ENCODE results near the gene SEPTIN12. TPM values are rescaled to one million over a fixed set of nuclear protein-coding genes. Genes with fewer than 3 reads are reported as not detected.

Gene SEPTIN12
- total RNA-seq, 1 experiment from 2014 or later: not detected

DNA sequence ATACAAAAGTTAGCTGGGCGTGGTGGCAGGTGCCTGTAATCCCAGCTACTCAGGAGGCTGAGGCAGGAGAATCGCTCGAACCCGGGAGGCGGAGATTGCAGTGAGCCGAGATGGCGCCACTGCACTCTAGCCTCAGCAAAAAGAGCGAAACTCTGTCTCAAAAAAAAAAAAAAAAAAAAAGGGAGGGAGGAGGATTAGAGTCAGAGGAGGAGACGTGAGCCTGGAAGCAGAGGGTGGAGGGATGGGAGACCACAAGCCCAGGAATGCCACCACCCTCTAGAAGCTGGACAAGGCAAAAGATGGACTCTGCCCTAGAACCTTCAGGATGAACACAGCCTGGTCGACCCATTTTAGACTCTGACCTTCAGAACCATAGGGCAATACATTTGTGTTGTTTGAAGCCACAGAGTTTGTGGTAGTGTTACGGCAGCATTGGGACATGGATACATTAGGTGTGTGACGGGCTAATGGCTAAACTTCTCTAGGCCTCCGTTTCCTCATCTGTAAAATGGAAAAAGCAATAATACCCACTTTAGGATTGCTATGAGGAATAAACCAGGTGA, 4.9 kb upstream of the SEPTIN12 start:
- Histone ChIP-seq H3K27ac (ENCODE audit: low read length) (no peak overlapping the region), H3K27me3 (ENCODE audit: control insufficient read depth, insufficient read depth, low read length) (no peaks in the 10 kb centered on the region), H3K36me3 (ENCODE audit: control insufficient read depth, insufficient read depth, low read length) (no peaks in the 10 kb centered on the region), H3K9me3 (ENCODE audit: control insufficient read depth, insufficient read depth, low read depth, low read length) (no peaks in the 10 kb centered on the region), H3K4me3 (ENCODE audit: low read depth in 2 of 2, low read length in 2 of 2) (no peak overlapping the region), H3K4me1 (ENCODE audit: control insufficient read depth, insufficient read depth, low read length) (peaks cover 7% of the 10 kb centered on the region; the same call in 1 of the 2 replicates)
- CTCF ChIA-PET: no interaction called here
- POLR2A ChIA-PET: interaction anchor here (0.7 kb wide), 1 partner anchor 65 kb away, joined by 15 read pairs; no protein-coding TSS in a partner anchor
- ATAC-seq: no peak
- TF ChIP-seq TCF7L2 (IDR thresholded peaks at IDR 0.05; ENCODE audit: low read depth, low read length) (no peak), POLR2AphosphoS5 (IDR thresholded peaks at IDR 0.05; ENCODE audit: low read depth, low read length) (no peak), SIN3A (IDR thresholded peaks at IDR 0.05; ENCODE audit: borderline replicate concordance, insufficient read depth, low read depth, low read length) (no peak)
- TF ChIP-seq, protein P1, sequence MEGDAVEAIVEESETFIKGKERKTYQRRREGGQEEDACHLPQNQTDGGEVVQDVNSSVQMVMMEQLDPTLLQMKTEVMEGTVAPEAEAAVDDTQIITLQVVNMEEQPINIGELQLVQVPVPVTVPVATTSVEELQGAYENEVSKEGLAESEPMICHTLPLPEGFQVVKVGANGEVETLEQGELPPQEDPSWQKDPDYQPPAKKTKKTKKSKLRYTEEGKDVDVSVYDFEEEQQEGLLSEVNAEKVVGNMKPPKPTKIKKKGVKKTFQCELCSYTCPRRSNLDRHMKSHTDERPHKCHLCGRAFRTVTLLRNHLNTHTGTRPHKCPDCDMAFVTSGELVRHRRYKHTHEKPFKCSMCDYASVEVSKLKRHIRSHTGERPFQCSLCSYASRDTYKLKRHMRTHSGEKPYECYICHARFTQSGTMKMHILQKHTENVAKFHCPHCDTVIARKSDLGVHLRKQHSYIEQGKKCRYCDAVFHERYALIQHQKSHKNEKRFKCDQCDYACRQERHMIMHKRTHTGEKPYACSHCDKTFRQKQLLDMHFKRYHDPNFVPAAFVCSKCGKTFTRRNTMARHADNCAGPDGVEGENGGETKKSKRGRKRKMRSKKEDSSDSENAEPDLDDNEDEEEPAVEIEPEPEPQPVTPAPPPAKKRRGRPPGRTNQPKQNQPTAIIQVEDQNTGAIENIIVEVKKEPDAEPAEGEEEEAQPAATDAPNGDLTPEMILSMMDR (IDR thresholded peaks at IDR 0.05): no peak
- TF ChIP-seq, protein P2, sequence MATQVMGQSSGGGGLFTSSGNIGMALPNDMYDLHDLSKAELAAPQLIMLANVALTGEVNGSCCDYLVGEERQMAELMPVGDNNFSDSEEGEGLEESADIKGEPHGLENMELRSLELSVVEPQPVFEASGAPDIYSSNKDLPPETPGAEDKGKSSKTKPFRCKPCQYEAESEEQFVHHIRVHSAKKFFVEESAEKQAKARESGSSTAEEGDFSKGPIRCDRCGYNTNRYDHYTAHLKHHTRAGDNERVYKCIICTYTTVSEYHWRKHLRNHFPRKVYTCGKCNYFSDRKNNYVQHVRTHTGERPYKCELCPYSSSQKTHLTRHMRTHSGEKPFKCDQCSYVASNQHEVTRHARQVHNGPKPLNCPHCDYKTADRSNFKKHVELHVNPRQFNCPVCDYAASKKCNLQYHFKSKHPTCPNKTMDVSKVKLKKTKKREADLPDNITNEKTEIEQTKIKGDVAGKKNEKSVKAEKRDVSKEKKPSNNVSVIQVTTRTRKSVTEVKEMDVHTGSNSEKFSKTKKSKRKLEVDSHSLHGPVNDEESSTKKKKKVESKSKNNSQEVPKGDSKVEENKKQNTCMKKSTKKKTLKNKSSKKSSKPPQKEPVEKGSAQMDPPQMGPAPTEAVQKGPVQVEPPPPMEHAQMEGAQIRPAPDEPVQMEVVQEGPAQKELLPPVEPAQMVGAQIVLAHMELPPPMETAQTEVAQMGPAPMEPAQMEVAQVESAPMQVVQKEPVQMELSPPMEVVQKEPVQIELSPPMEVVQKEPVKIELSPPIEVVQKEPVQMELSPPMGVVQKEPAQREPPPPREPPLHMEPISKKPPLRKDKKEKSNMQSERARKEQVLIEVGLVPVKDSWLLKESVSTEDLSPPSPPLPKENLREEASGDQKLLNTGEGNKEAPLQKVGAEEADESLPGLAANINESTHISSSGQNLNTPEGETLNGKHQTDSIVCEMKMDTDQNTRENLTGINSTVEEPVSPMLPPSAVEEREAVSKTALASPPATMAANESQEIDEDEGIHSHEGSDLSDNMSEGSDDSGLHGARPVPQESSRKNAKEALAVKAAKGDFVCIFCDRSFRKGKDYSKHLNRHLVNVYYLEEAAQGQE (IDR thresholded peaks at IDR 0.05; ENCODE audit: insufficient read depth in 1 of 2, low read depth in 2 of 2, low read length in 1 of 2): no peak
- in situ Hi-C loops (cut with HindIII; ENCODE audit: low pct_unique_long_range_greater_than_20kb, low sequenced_read_pairs) (no loop called here), intact Hi-C loops (cut with micrococcal nuclease; ENCODE audit: unreplicated experiment) (no loop called here)
- no peak for DNase-seq (ENCODE audit: low read depth, low spot score)
- no TSS peak for BruUV-seq (replicated peaks)

DNA sequence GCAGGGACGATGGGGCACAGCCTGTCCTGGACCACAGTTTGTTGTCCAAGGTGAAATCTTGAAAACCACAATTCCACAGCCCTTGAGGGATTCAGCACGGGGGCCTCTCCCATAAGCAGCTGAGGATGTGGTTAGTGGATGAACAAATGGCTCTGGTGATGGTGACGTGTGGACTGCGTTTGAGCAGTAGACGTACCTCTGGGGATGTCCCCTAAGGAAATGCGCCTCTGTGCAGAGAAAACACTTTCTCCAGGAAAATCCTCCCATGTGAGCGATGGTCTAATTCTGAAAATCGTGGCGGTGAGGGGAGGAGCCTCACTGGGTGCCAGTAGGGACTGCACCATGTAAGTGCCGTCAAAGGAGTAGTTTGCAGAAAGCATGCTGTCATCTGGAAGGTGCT, 2.7 kb upstream of the SEPTIN12 start:
- POLR2A ChIA-PET: no interaction called here
- in situ Hi-C loops (cut with HindIII; ENCODE audit: low pct_unique_long_range_greater_than_20kb, low sequenced_read_pairs): no loop called here
- TF ChIP-seq, protein P2 (IDR thresholded peaks at IDR 0.05; ENCODE audit: insufficient read depth in 1 of 2, low read depth in 2 of 2, low read length in 1 of 2): no peak
- TF ChIP-seq, protein P1 (IDR thresholded peaks at IDR 0.05): no peak
- TF ChIP-seq POLR2AphosphoS5 (IDR thresholded peaks at IDR 0.05; ENCODE audit: low read depth, low read length) (no peak), TCF7L2 (IDR thresholded peaks at IDR 0.05; ENCODE audit: low read depth, low read length) (no peak), SIN3A (IDR thresholded peaks at IDR 0.05; ENCODE audit: borderline replicate concordance, insufficient read depth, low read depth, low read length) (no peak)
- Histone ChIP-seq H3K27me3 (ENCODE audit: control insufficient read depth, insufficient read depth, low read length) (no peaks in the 10 kb centered on the region), H3K36me3 (ENCODE audit: control insufficient read depth, insufficient read depth, low read length) (no peaks in the 10 kb centered on the region), H3K27ac (ENCODE audit: low read length) (no peak overlapping the region), H3K4me1 (ENCODE audit: control insufficient read depth, insufficient read depth, low read length) (peaks cover 8% of the 10 kb centered on the region; the same call in 1 of the 2 replicates), H3K9me3 (ENCODE audit: control insufficient read depth, insufficient read depth, low read depth, low read length) (no peaks in the 10 kb centered on the region), H3K4me3 (ENCODE audit: low read depth in 2 of 2, low read length in 2 of 2) (no peak overlapping the region)
- intact Hi-C loops (cut with micrococcal nuclease; ENCODE audit: unreplicated experiment): no loop called here
- ATAC-seq (no peak), DNase-seq (ENCODE audit: low read depth, low spot score) (no peak)
- CTCF ChIA-PET: no interaction called here
- no TSS peak for BruUV-seq (replicated peaks)

Data from Panc1 (cell line).